HUDEP-2 (cell line): ENCODE data around the gene MBL2.

Experiments
- DNase-seq, 76 experiments: peaks; one replicate each; lab custom pipeline; 2025; ENCODE audit not compliant: unreplicated experiment in 76 of 76; lab: John Stamatoyannopoulos, UW

The MBL2 gene

GRCh38 chr10:52774600-52775106 is 2.1 kb upstream of the MBL2 start:
- DNase-seq: no peak

- DNase-seq: no peak
Measured at GRCh38 chr10:52774182-52774581, 1.6 kb upstream of the MBL2 start.

GRCh38 chr10:52771534-52772445 is 794 bp downstream of the MBL2 start:
- no peak for DNase-seq

- DNase-seq: no peak
Measured at GRCh38 chr10:52770904-52771303, 1.7 kb downstream of the MBL2 start.

- DNase-seq: no peak
Measured at GRCh38 chr10:52769966-52770365, 2.6 kb downstream of the MBL2 start.

- peak in 51 of 76 experiments; percentile 1 to 65 (median 23) for DNase-seq
Measured at GRCh38 chr10:52768001-52768532, 4.5 kb downstream of the MBL2 start.

GRCh38 chr10:52762088-52762487 is 10.5 kb downstream of the MBL2 start:
- DNase-seq: no peak

- DNase-seq: no peak
Measured at GRCh38 chr10:52759154-52759553, 13.4 kb downstream of the MBL2 start.

- DNase-seq: no peak
Measured at GRCh38 chr10:52758406-52758805, 14.2 kb downstream of the MBL2 start.

GRCh38 chr10:52757773-52758172 is 14.8 kb downstream of the MBL2 start:
- no peak for DNase-seq

GRCh38 chr10:52756966-52757365 is 15.6 kb downstream of the MBL2 start:
- DNase-seq: no peak

- DNase-seq: no peak
Measured at GRCh38 chr10:52756295-52756694, 16.3 kb downstream of the MBL2 start.

- no peak for DNase-seq
Measured at GRCh38 chr10:52755297-52756062, 17.1 kb downstream of the MBL2 start.

- DNase-seq: no peak
Measured at GRCh38 chr10:52752801-52753445, 19.7 kb downstream of the MBL2 start.

GRCh38 chr10:52752261-52752660 is 20.3 kb downstream of the MBL2 start:
- DNase-seq: no peak

- DNase-seq: no peak
Measured at GRCh38 chr10:52751337-52751736, 21.2 kb downstream of the MBL2 start.

GRCh38 chr10:52750629-52751028 is 22.0 kb downstream of the MBL2 start:
- no peak for DNase-seq

GRCh38 chr10:52747694-52748093 is 24.9 kb downstream of the MBL2 start:
- no peak for DNase-seq

GRCh38 chr10:52746169-52746568 is 26.4 kb downstream of the MBL2 start:
- DNase-seq: no peak

- no peak for DNase-seq
Measured at GRCh38 chr10:52744057-52744805, 28.4 kb downstream of the MBL2 start.
